K562 (cell line): ENCODE results near the gene FGF2. TPM values are rescaled to one million over a fixed set of nuclear protein-coding genes. Genes with fewer than 3 reads are reported as not detected.

Experiments used
- CHD4 ChIP-seq: fragments of 200-600 bp; sonication (generic); IDR thresholded peaks from 3 replicates; pipeline ENCODE4 v1.6.1; 2012; ENCODE audit warnings: low read depth, mild to moderate bottlenecking, mixed read lengths, low read length, inconsistent platforms; ENCODE audit not compliant: insufficient read depth, insufficient replicate concordance, poor library complexity, severe bottlenecking
- EP300 ChIP-seq: IDR thresholded peaks from 2 replicates; pipeline ENCODE4 v1.6.1; 2012; ENCODE audit warnings: low read length, improper control_type of control experiment
- FOSL1 ChIP-seq: fragments of 200-800 bp; sonication (Bioruptor generic); conservative IDR thresholded peaks from 2 replicates; pipeline ENCODE4 v1.6.1; 2016; ENCODE audit warnings: missing genetic modification characterization, missing compliant biosample characterization
- GABPB2 ChIP-seq: fragments of 250-450 bp; sonication (Bioruptor Pico); conservative IDR thresholded peaks from 2 replicates; pipeline ENCODE4 v1.5.1; 2021; ENCODE audit warnings: mild to moderate bottlenecking
- GTF2A2 ChIP-seq: IDR thresholded peaks from 2 replicates; pipeline ENCODE4 v1.6.1; 2016; ENCODE audit warnings: mild to moderate bottlenecking, missing genetic modification characterization, missing compliant biosample characterization
- HNRNPH1 ChIP-seq: fragments of 200-400 bp; formaldehyde crosslinking; optimal IDR thresholded peaks from 2 replicates; pipeline ENCODE3; 2017; ENCODE audit warnings: low read depth, mild to moderate bottlenecking, low read length, moderate library complexity
- KDM4B ChIP-seq, 2 experiments: fragments of 450-650 bp in 1 of 2; sonication (generic) in 1 of 2; IDR thresholded peaks; 2 replicates each; pipeline ENCODE4 v1.6.1; 2016 to 2017; ENCODE audit warnings: borderline replicate concordance in 2 of 2, antibody characterized with exemption in 1 of 2, low read depth in 1 of 2, mild to moderate bottlenecking in 1 of 2
- MECOM ChIP-seq: fragments of 250-450 bp; sonication (Bioruptor Pico); IDR thresholded peaks from 2 replicates; pipeline ENCODE4 v1.8.0; 2022; ENCODE audit warnings: inconsistent platforms
- NCOA1 ChIP-seq: fragments of 450-650 bp; IDR thresholded peaks from 2 replicates; pipeline ENCODE4 v1.6.1; 2016; ENCODE audit warnings: low read depth
- PCBP2 ChIP-seq: fragments of 200-400 bp; formaldehyde crosslinking; IDR thresholded peaks from 2 replicates; pipeline ENCODE4 v1.6.1; 2018; ENCODE audit warnings: low read length, low read depth, mild to moderate bottlenecking, moderate library complexity; ENCODE audit not compliant: poor library complexity, severe bottlenecking
- PHF8 ChIP-seq: fragments of 200-600 bp; sonication (generic); IDR thresholded peaks from 2 replicates; pipeline ENCODE4 v1.6.1; 2012; ENCODE audit warnings: mixed run types, mild to moderate bottlenecking, inconsistent platforms, low read length, moderate library complexity, borderline replicate concordance
- PRPF4 ChIP-seq: fragments of 200-400 bp; formaldehyde crosslinking; IDR thresholded peaks from one replicate; pipeline ENCODE4 v1.6.1; 2017; ENCODE audit warnings: low read length, low read depth, mild to moderate bottlenecking; ENCODE audit not compliant: insufficient read depth, poor library complexity, severe bottlenecking
- RAD21 ChIP-seq, 2 experiments: fragments of 250-450 bp in 1 of 2; fragments of 450-650 bp in 1 of 2; sonication (Bioruptor Pico) in 1 of 2; formaldehyde crosslinking in 1 of 2; IDR thresholded peaks in 1 of 2; conservative IDR thresholded peaks in 1 of 2; 2 replicates each; pipeline versions ENCODE4 v1.4.0 to v1.8.0; 2020 to 2022; ENCODE audit warnings: mild to moderate bottlenecking in 2 of 2, moderate library complexity in 1 of 2
- SMARCA5 ChIP-seq: fragments of 450-650 bp; IDR thresholded peaks from 2 replicates; pipeline ENCODE4 v1.6.1; 2016
- SRSF9 ChIP-seq: fragments of 200-400 bp; formaldehyde crosslinking; IDR thresholded peaks from 2 replicates; pipeline ENCODE4 v1.6.1; 2017; ENCODE audit warnings: low read depth, low read length, borderline replicate concordance
- UBTF ChIP-seq, 2 experiments: IDR thresholded peaks; 2 replicates each; pipeline ENCODE4 v1.6.1; 2012; ENCODE audit warnings: improper control_type of control experiment in 2 of 2, low read depth in 2 of 2, low read length in 2 of 2, borderline replicate concordance in 1 of 2
- ZBTB34 ChIP-seq: fragments of 250-450 bp; sonication (Bioruptor Pico); IDR thresholded peaks from 2 replicates; pipeline ENCODE4 v1.8.0; 2021; ENCODE audit warnings: mild to moderate bottlenecking, moderate library complexity
- polyA plus RNA-seq, 8 experiments: library from polyadenylated mRNA; depleted of rRNA in 4 of 8; stranded (reverse) in 5 of 8; unstranded in 3 of 8; fragments of >200 nt; fragmentation: Nextera tagmentation in 2 of 8; fragmentation: Illumina TruSeq in 1 of 8; extraction: Ambion mirVana in 2 of 8; extraction: Trizol in 1 of 8; gene quantifications; 2 replicates each; pipeline versions ENCODE4 v1.2.1 to v1.2.3, GENCODE V29; 2011 to 2014; ENCODE audit warnings: inconsistent platforms in 1 of 8, missing spikeins in 1 of 8
- total RNA-seq, 7 experiments: library from RNA; depleted of rRNA in 6 of 7; stranded (reverse); fragments of >200 nt in 6 of 7; fragmentation: Illumina TruSeq in 2 of 7; extraction: Trizol in 2 of 7; gene quantifications; 2 replicates each; pipeline versions ENCODE4 v1.2.1 to v1.2.3, GENCODE V29; 2011 to 2021; ENCODE audit warnings: low replicate concordance in 1 of 7
- TF ChIP-seq, protein P1 (sequence below), 2 experiments: fragments of 450-650 bp; IDR thresholded peaks; 2 replicates each; pipeline ENCODE4 v1.6.1; 2016
- TF ChIP-seq, protein P2 (sequence below): fragments of 450-650 bp; formaldehyde crosslinking; IDR thresholded peaks from 2 replicates; pipeline ENCODE4 v1.4.0; 2020; ENCODE audit warnings: mild to moderate bottlenecking
- TF ChIP-seq, protein P3 (sequence below): sonication (generic); formaldehyde crosslinking; IDR thresholded peaks from 2 replicates; pipeline ENCODE4 v1.8.0; 2022; ENCODE audit warnings: mild to moderate bottlenecking, low read depth, missing genetic modification reagents

Gene FGF2
- total and polyA plus RNA-seq, 9 of the 15 experiments (the other 6 are each of a cell fraction or from before 2014, with no cell fraction given) = 2.5 to 19.4 (median 9.2) TPM

DNA sequence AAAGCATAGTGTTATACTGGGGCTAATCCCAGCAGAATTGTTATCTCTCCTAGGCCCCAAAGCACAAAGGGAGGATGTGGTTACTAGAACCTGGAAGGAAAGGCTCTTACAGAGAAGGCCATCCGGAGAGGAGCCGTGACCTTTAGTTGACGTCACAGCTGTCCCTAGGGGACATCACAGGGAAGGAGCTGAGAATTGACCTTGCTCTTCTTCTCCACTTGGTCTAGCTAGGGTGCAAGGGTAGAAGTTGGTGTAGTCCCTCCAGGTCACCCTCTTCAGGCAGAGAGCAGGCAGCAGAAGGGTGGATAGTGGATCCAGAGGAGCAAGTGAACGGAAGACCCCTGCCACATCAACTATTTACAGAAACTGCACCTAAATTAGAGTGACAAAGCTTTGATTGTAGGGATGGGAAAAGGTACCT, 22.8 kb upstream of the FGF2 start (continued):
- TF ChIP-seq ZBTB34 (CRISPR knock-in tag) (no peak), UBTF (IDR thresholded peaks at IDR 0.05; ENCODE audit: borderline replicate concordance in 1 of 2, low read depth in 2 of 2, low read length in 2 of 2) (no peak), SRSF9 (no peak), RAD21 (CRISPR knock-in tag; conservative IDR thresholded peaks at IDR 0.05 in 1 of 2, IDR thresholded peaks at IDR 0.05 in 1 of 2) (peak in 1 of 2 experiments; percentile 30; a peak in 2 of 4 replicates), EP300 (peak; percentile 54; the same call in 1 of the 2 replicates), PCBP2 (no peak), CHD4 (no peak), GTF2A2 (tag) (no peak), MECOM (CRISPR knock-in tag) (peak; percentile 41; the same call in 1 of the 2 replicates), NCOA1 (peak; percentile 82), FOSL1 (tag) (no peak), SMARCA5 (no peak), KDM4B (IDR thresholded peaks at IDR 0.05; ENCODE audit: borderline replicate concordance in 2 of 2, low read depth in 1 of 2) (no peak), HNRNPH1 (no peak), GABPB2 (CRISPR knock-in tag) (no peak), PHF8 (no peak), PRPF4 (no peak)
- TF ChIP-seq, protein P1, sequence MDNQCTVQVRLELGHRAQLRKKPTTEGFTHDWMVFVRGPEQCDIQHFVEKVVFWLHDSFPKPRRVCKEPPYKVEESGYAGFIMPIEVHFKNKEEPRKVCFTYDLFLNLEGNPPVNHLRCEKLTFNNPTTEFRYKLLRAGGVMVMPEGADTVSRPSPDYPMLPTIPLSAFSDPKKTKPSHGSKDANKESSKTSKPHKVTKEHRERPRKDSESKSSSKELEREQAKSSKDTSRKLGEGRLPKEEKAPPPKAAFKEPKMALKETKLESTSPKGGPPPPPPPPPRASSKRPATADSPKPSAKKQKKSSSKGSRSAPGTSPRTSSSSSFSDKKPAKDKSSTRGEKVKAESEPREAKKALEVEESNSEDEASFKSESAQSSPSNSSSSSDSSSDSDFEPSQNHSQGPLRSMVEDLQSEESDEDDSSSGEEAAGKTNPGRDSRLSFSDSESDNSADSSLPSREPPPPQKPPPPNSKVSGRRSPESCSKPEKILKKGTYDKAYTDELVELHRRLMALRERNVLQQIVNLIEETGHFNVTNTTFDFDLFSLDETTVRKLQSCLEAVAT (IDR thresholded peaks at IDR 0.05) = peak in 1 of 2 experiments; percentile 65; a peak in 1 of 4 replicates
- TF ChIP-seq, protein P2, sequence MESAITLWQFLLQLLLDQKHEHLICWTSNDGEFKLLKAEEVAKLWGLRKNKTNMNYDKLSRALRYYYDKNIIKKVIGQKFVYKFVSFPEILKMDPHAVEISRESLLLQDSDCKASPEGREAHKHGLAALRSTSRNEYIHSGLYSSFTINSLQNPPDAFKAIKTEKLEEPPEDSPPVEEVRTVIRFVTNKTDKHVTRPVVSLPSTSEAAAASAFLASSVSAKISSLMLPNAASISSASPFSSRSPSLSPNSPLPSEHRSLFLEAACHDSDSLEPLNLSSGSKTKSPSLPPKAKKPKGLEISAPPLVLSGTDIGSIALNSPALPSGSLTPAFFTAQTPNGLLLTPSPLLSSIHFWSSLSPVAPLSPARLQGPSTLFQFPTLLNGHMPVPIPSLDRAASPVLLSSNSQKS = no peak
- TF ChIP-seq, protein P3, sequence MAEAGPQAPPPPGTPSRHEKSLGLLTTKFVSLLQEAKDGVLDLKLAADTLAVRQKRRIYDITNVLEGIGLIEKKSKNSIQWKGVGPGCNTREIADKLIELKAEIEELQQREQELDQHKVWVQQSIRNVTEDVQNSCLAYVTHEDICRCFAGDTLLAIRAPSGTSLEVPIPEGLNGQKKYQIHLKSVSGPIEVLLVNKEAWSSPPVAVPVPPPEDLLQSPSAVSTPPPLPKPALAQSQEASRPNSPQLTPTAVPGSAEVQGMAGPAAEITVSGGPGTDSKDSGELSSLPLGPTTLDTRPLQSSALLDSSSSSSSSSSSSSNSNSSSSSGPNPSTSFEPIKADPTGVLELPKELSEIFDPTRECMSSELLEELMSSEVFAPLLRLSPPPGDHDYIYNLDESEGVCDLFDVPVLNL (CRISPR knock-in tag) = no peak
